ENCODE results near the gene POC5. TPM values are rescaled to one million over a fixed set of nuclear protein-coding genes. Genes with fewer than 3 reads are reported as not detected.

Gene POC5
- total RNA-seq, 3 donors from 2014 or later: 7.7 to 13.3 (median 9.5) TPM

DNA sequence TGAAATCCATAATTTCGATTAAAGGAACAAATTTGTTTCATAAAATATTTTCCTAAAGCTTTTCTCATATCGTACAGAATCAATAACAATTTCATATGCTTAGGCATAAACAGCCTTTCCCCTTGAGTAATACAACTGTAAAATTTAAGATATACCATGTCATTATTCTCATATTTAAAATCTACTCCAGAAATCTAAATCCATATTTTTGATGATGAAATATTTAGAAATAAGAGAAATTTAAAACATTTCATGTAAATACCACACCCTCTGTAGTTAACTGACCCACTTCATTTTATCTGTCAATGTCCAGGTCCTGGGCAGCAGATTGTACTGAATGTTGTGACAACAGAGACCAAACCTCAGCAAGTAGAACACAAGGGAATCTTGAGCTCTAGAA, 5.1 kb downstream of the POC5 start:
- H3K36me3 ChIP-seq (ENCODE audit: low read depth): no peaks in the 10 kb centered on the region
- no peak overlapping the region for H3K4me3 ChIP-seq
- H3K9me3 ChIP-seq: no peaks in the 10 kb centered on the region
- no peak for DNase-seq
- TF ChIP-seq CTCF (IDR thresholded peaks at IDR 0.05): no peak
- ATAC-seq: no peak
- H3K4me1 ChIP-seq (ENCODE audit: low read depth): peaks cover 7% of the 10 kb centered on the region
- intact Hi-C loops (cut with DNase I, micrococcal nuclease): no loop called here

GRCh38 chr5:75711151-75711550, 6.1 kb downstream of the POC5 start:
- ATAC-seq (no peak), DNase-seq (no peak)
- intact Hi-C loops (cut with DNase I, micrococcal nuclease): no loop called here
- Histone ChIP-seq H3K4me3 (no peak overlapping the region), H3K4me1 (ENCODE audit: low read depth) (peaks cover 2% of the 10 kb centered on the region), H3K9me3 (no peaks in the 10 kb centered on the region), H3K36me3 (ENCODE audit: low read depth) (no peaks in the 10 kb centered on the region)
- TF ChIP-seq CTCF (IDR thresholded peaks at IDR 0.05): no peak

GRCh38 chr5:75710637-75711036, 6.6 kb downstream of the POC5 start:
- ATAC-seq (peak; percentile 80), DNase-seq (no peak)
- H3K4me3 ChIP-seq: no peak overlapping the region
- H3K4me1 ChIP-seq (ENCODE audit: low read depth): no peaks in the 10 kb centered on the region
- TF ChIP-seq CTCF (IDR thresholded peaks at IDR 0.05): no peak
- H3K9me3 ChIP-seq: no peaks in the 10 kb centered on the region
- intact Hi-C loops (cut with DNase I, micrococcal nuclease): no loop called here
- no peaks in the 10 kb centered on the region for H3K36me3 ChIP-seq (ENCODE audit: low read depth)

- H3K4me3 ChIP-seq: no peak overlapping the region
- ATAC-seq: peak; percentile 70
- H3K9me3 ChIP-seq: no peaks in the 10 kb centered on the region
- intact Hi-C loops (cut with DNase I, micrococcal nuclease): no loop called here
- TF ChIP-seq CTCF (IDR thresholded peaks at IDR 0.05): no peak
- no peak for DNase-seq
- no peaks in the 10 kb centered on the region for H3K4me1 ChIP-seq (ENCODE audit: low read depth)
- H3K36me3 ChIP-seq (ENCODE audit: low read depth): no peaks in the 10 kb centered on the region
Observed at GRCh38 chr5:75707911-75708509, 9.2 kb downstream of the POC5 start.

DNA sequence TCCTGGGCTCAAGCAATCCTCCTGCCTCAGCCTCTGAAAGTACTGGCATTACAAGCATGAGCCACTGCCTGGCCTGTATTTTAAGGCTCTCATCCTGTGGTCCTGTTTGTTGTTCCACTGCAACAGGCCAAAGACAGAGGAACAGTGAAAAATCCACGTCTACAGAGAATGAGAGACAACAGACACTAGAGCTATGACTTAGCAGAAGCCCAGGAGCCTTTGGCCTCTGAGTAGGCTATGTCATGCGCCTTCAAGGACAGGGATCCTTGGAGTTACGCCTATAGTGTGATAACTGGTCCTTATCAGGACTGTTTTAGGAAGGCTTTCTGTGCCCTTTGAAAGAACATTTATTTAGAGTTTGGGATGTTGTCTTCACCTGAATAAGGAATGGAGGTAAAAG, 10.5 kb downstream of the POC5 start:
- TF ChIP-seq CTCF (IDR thresholded peaks at IDR 0.05): no peak
- no peak for DNase-seq
- ATAC-seq: no peak
- Histone ChIP-seq H3K4me1 (ENCODE audit: low read depth) (no peaks in the 10 kb centered on the region), H3K9me3 (no peaks in the 10 kb centered on the region), H3K4me3 (no peak overlapping the region), H3K36me3 (ENCODE audit: low read depth) (no peaks in the 10 kb centered on the region)
- intact Hi-C loops (cut with DNase I, micrococcal nuclease): no loop called here

DNA sequence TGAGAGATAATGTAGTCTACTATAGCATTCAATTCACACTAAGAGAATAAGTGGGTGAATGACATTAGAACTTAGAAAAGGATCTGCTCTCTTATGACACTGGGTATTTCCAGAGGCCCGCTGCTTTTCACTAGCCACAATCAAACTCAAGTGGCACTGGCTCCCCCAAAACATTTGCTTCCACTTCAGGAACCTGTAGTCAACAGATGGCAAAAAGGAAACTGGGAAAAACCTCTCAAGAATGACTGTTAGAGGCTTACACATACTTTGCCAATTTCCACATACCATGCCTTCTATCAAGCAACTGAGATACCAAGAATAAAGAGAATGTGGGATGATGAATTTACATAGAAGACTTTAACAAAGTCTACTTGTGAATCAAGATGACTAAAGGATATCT, 11.2 kb downstream of the POC5 start:
- intact Hi-C loops (cut with DNase I, micrococcal nuclease): no loop called here
- no peaks in the 10 kb centered on the region for H3K4me1 ChIP-seq (ENCODE audit: low read depth)
- H3K36me3 ChIP-seq (ENCODE audit: low read depth): no peaks in the 10 kb centered on the region
- no peaks in the 10 kb centered on the region for H3K9me3 ChIP-seq
- TF ChIP-seq CTCF (IDR thresholded peaks at IDR 0.05): no peak
- no peak overlapping the region for H3K4me3 ChIP-seq
- no peak for DNase-seq
- no peak for ATAC-seq

Measured in mucosa of descending colon (tissue), 3 donors.